ENCODE results near the gene THRB. TPM values are rescaled to one million over a fixed set of nuclear protein-coding genes. Genes with fewer than 3 reads are reported as not detected.

Gene THRB
- total and polyA plus RNA-seq, 2 experiments from 2014 or later: 3.3 to 5.1 TPM

DNA sequence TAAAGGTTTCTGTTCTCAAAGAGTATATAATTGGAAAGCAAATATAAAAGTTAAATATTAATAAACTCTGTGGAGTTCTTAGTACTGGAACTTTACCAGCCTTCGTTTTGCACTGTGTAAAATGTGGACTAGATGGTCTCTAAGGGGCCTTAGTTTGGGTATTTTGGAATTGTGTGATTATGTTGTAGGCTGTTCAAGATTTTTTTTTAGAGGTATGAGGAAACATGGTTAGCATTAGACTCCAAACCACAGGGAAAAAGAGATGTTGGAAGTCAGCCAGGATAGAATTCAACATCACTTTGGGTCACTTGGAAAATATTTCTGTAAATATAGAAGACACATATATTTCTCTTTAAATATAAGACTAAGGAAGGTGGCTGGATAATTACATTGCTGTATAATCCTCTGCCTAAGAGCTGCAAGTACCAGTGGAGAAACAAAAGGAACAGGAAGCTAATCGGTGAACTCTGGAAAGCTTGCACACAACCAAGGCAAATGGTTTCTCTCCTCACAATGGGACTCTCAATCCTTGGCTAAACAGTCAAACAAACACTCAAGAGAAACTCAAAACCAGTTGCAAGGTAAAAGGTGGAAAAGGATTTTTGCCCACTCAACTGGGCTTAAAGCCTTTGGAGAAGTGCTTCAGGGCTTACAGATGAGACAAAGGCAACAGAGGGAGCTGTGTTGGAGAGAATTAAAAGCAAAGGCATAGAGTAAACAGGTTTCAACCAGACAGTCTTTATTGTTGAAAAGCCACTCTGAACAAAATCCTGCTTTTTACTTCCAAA, 407.8 kb downstream of the THRB start:
- peaks cover 9% of the 10 kb centered on the region for H3K4me1 ChIP-seq (ENCODE audit: insufficient read depth)
- H3K27ac ChIP-seq: no peak overlapping the region
- H3K9me3 ChIP-seq (ENCODE audit: low read depth): no peaks in the 10 kb centered on the region
- 29 to 35% methylated on average over 2 of the region's 2 CpGs for WGBS, 2 experiments (ENCODE audit: low coverage in 1 of 2, low lambda C conversion rate in 2 of 2, missing lambda C conversion rate in 2 of 2)
- 0 out of 2 replicates have a peak overlapping the region, but pooled peaks have one; percentile 1 for H2AFZ ChIP-seq
- in situ Hi-C loops (cut with MboI): no loop called here
- H3K9ac ChIP-seq: no peak overlapping the region
- no peaks in the 10 kb centered on the region for H3K27me3 ChIP-seq (replicated peaks; ENCODE audit: insufficient read depth)
- DNase-seq: peak; percentile 59
- no peaks in the 10 kb centered on the region for H3K36me3 ChIP-seq (ENCODE audit: low read depth)
- H3F3A ChIP-seq (ENCODE audit: insufficient read depth): no peaks in the 10 kb centered on the region
- H4K20me1 ChIP-seq (ENCODE audit: insufficient read depth): no peaks in the 10 kb centered on the region
- no peaks in the 10 kb centered on the region for H3K9me2 ChIP-seq (ENCODE audit: insufficient read depth)
- no peak for TF ChIP-seq EZH2 (IDR thresholded peaks at IDR 0.05; ENCODE audit: insufficient read depth, poor library complexity, severe bottlenecking)
- no peak for TF ChIP-seq EZH2phosphoT487 (IDR thresholded peaks at IDR 0.05; ENCODE audit: insufficient read depth, low read depth)
- no peak overlapping the region for H3K4me3 ChIP-seq
- no peaks in the 10 kb centered on the region for H3K79me2 ChIP-seq (ENCODE audit: insufficient read depth)
- peak overlapping the region; percentile 9 for H3K4me2 ChIP-seq (ENCODE audit: unreplicated experiment)

- H3K4me2 ChIP-seq (ENCODE audit: unreplicated experiment): peak overlapping the region; percentile 9
- H3K9me3 ChIP-seq (ENCODE audit: low read depth): no peaks in the 10 kb centered on the region
- H3K9ac ChIP-seq: no peak overlapping the region
- no peaks in the 10 kb centered on the region for H3K79me2 ChIP-seq (ENCODE audit: insufficient read depth)
- H3K36me3 ChIP-seq (ENCODE audit: low read depth): no peaks in the 10 kb centered on the region
- H3F3A ChIP-seq (ENCODE audit: insufficient read depth): no peaks in the 10 kb centered on the region
- no peak for DNase-seq
- peaks cover 9% of the 10 kb centered on the region for H3K4me1 ChIP-seq (ENCODE audit: insufficient read depth)
- H3K9me2 ChIP-seq (ENCODE audit: insufficient read depth): no peaks in the 10 kb centered on the region
- no peak overlapping the region for H3K4me3 ChIP-seq
- no peak overlapping the region for H3K27ac ChIP-seq
- H2AFZ ChIP-seq: no peak overlapping the region
- in situ Hi-C loops (cut with MboI): no loop called here
- no peaks in the 10 kb centered on the region for H4K20me1 ChIP-seq (ENCODE audit: insufficient read depth)
- H3K27me3 ChIP-seq (replicated peaks; ENCODE audit: insufficient read depth): no peaks in the 10 kb centered on the region
- TF ChIP-seq EZH2phosphoT487 (IDR thresholded peaks at IDR 0.05; ENCODE audit: insufficient read depth, low read depth) (no peak), EZH2 (IDR thresholded peaks at IDR 0.05; ENCODE audit: insufficient read depth, poor library complexity, severe bottlenecking) (no peak)
- 74 to 76% methylated on average over 3 of the region's 3 CpGs for WGBS, 2 experiments (ENCODE audit: low coverage in 1 of 2, low lambda C conversion rate in 2 of 2, missing lambda C conversion rate in 2 of 2)
Measured at GRCh38 chr3:24086206-24086605, 408.4 kb downstream of the THRB start.

GRCh38 chr3:24072193-24072592, 422.5 kb downstream of the THRB start:
- no peak overlapping the region for H3K4me2 ChIP-seq (ENCODE audit: unreplicated experiment)
- no peaks in the 10 kb centered on the region for H3K9me3 ChIP-seq (ENCODE audit: low read depth)
- in situ Hi-C loops (cut with MboI): no loop called here

GRCh38 chr3:24069045-24069444, 425.6 kb downstream of the THRB start:
- no peaks in the 10 kb centered on the region for H3K27me3 ChIP-seq (replicated peaks; ENCODE audit: insufficient read depth)
- H3K9ac ChIP-seq: no peak overlapping the region
- H3K79me2 ChIP-seq (ENCODE audit: insufficient read depth): no peaks in the 10 kb centered on the region
- no peak overlapping the region for H2AFZ ChIP-seq
- no peak for TF ChIP-seq EZH2phosphoT487 (IDR thresholded peaks at IDR 0.05; ENCODE audit: insufficient read depth, low read depth)
- no peak for TF ChIP-seq EZH2 (IDR thresholded peaks at IDR 0.05; ENCODE audit: insufficient read depth, poor library complexity, severe bottlenecking)
- peak; percentile 20 for DNase-seq
- no peak overlapping the region for H3K4me2 ChIP-seq (ENCODE audit: unreplicated experiment)
- no peaks in the 10 kb centered on the region for H3K36me3 ChIP-seq (ENCODE audit: low read depth)
- H3K4me1 ChIP-seq (ENCODE audit: insufficient read depth): no peaks in the 10 kb centered on the region
- H3K9me3 ChIP-seq (ENCODE audit: low read depth): no peaks in the 10 kb centered on the region
- 0 out of 2 replicates have a peak, but pooled peaks cover 8% of the 10 kb centered on the region for H3F3A ChIP-seq (ENCODE audit: insufficient read depth)
- H4K20me1 ChIP-seq (ENCODE audit: insufficient read depth): no peaks in the 10 kb centered on the region
- 50% methylated on average over 2 of the region's 2 CpGs for WGBS, 2 experiments (ENCODE audit: low coverage in 1 of 2, low lambda C conversion rate in 2 of 2, missing lambda C conversion rate in 2 of 2)
- in situ Hi-C loops (cut with MboI): no loop called here
- no peaks in the 10 kb centered on the region for H3K9me2 ChIP-seq (ENCODE audit: insufficient read depth)
- no peak overlapping the region for H3K4me3 ChIP-seq
- H3K27ac ChIP-seq: no peak overlapping the region

More at GRCh38 chr3:24072193-24072592, 422.5 kb downstream of the THRB start:
- no peaks in the 10 kb centered on the region for H3K79me2 ChIP-seq (ENCODE audit: insufficient read depth)
- TF ChIP-seq EZH2 (IDR thresholded peaks at IDR 0.05; ENCODE audit: insufficient read depth, poor library complexity, severe bottlenecking) (no peak), EZH2phosphoT487 (IDR thresholded peaks at IDR 0.05; ENCODE audit: insufficient read depth, low read depth) (no peak)
- no peak for DNase-seq
- no peaks in the 10 kb centered on the region for H3K27me3 ChIP-seq (replicated peaks; ENCODE audit: insufficient read depth)
- no peaks in the 10 kb centered on the region for H4K20me1 ChIP-seq (ENCODE audit: insufficient read depth)
- no peak overlapping the region for H3K27ac ChIP-seq
- no peak overlapping the region for H3K9ac ChIP-seq
- no peaks in the 10 kb centered on the region for H3K36me3 ChIP-seq (ENCODE audit: low read depth)
- H3F3A ChIP-seq (ENCODE audit: insufficient read depth): 0 out of 2 replicates have a peak, but pooled peaks cover 8% of the 10 kb centered on the region
- 81 to 82% methylated on average over 4 of the region's 4 CpGs for WGBS, 2 experiments (ENCODE audit: low coverage in 1 of 2, low lambda C conversion rate in 2 of 2, missing lambda C conversion rate in 2 of 2)
- no peaks in the 10 kb centered on the region for H3K9me2 ChIP-seq (ENCODE audit: insufficient read depth)
- H3K4me1 ChIP-seq (ENCODE audit: insufficient read depth): no peaks in the 10 kb centered on the region
- no peak overlapping the region for H2AFZ ChIP-seq
- H3K4me3 ChIP-seq: no peak overlapping the region

Measured in GM23248 (cell line).